Tibial nerve (tissue), 4 donors: Measurements from ENCODE around the gene TFF3. TPM values are rescaled to one million over a fixed set of nuclear protein-coding genes. Genes with fewer than 3 reads are reported as not detected.

Source experiments
- DNase-seq, 2 donors: peaks; one replicate each; pipeline ENCODE4 v3.0.0-alpha.2; 2019; ENCODE audit warnings: low spot score in 2 of 2
- H3K27ac ChIP-seq, 4 donors: fragments of 200-600 bp; sonication (generic) in 3 of 4; one replicate each; pipeline ENCODE4 v1.5.1; 2017 to 2019; ENCODE audit warnings: mild to moderate bottlenecking in 1 of 4
- H3K27me3 ChIP-seq, 2 donors: fragments of 200-600 bp; sonication (generic) in 1 of 2; one replicate each; pipeline versions ENCODE4 v1.5.1 to v1.6.0; 2017 to 2019
- H3K36me3 ChIP-seq, 3 donors: fragments of 200-600 bp; sonication (generic); one replicate each; pipeline ENCODE4 v1.5.1; 2018 to 2019
- H3K4me1 ChIP-seq, 4 donors: fragments of 200-600 bp; sonication (generic) in 3 of 4; one replicate each; pipeline ENCODE4 v1.5.1; 2017 to 2019
- H3K4me3 ChIP-seq, 4 donors: fragments of 200-600 bp; sonication (generic) in 3 of 4; one replicate each; pipeline ENCODE4 v1.5.1; 2017 to 2019; ENCODE audit warnings: mild to moderate bottlenecking in 1 of 4, moderate library complexity in 1 of 4
- H3K9me3 ChIP-seq, 4 donors: fragments of 200-600 bp; sonication (generic) in 3 of 4; one replicate each; pipeline ENCODE4 v1.5.1; 2017 to 2019
- EP300 ChIP-seq, 2 donors: sonication (generic); formaldehyde crosslinking; IDR thresholded peaks; one replicate each; pipeline ENCODE4 v1.6.1; 2017; ENCODE audit warnings: antibody characterized with exemption in 2 of 2, mild to moderate bottlenecking in 1 of 2
- POLR2A ChIP-seq, 2 donors: fragments of 450-650 bp; IDR thresholded peaks; one replicate each; pipeline ENCODE4 v1.6.1; 2017; ENCODE audit warnings: antibody characterized with exemption in 2 of 2, mild to moderate bottlenecking in 2 of 2, moderate library complexity in 2 of 2
- WGBS, 2 donors: methylation state at CpG; one replicate each; pipeline ENCODE4 v1.1.5; 2018; 5-methylcytosine and 5-hydroxymethylcytosine counted together
- total RNA-seq, 4 donors: library from RNA; depleted of rRNA; stranded (reverse); fragments of >200 nt; gene quantifications; one replicate each; pipeline ENCODE4 v1.1.0, GENCODE V29; 2016
- TF ChIP-seq, protein P1 (sequence below), 5 experiments: fragments of 200-600 bp in 3 of 5; fragments of 450-650 bp in 2 of 5; sonication (generic) in 3 of 5; IDR thresholded peaks; one replicate each; pipeline ENCODE4 v1.5.1; 2016 to 2019; ENCODE audit warnings: antibody characterized with exemption in 5 of 5, mild to moderate bottlenecking in 3 of 5, moderate library complexity in 2 of 5

Gene TFF3
- total RNA-seq, 4 donors from 2014 or later: 4.2 to 21.1 (median 13.4) TPM

DNA sequence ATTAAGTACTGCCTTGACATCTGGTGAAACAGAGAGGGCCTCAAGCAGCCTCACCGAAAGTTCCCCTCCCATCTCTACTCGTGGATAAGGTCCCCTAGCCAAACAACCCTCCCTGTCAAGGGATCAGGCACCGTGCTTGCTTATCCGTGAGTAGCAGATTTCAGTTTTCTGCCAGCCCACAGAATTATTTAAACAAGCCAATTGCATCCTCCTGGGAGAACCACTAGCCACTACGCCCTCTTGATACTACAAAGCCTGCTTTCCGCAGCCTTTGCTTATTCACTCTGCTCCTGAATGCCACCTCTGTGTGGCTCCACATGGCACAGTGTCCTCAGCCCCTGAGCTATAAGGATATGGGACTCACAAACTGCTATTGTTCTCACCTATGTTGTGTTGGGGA is 41.4 kb upstream of the TFF3 start:
- 42 to 49% methylated on average over 6 of the region's 6 CpGs for WGBS, 2 donors
- Histone ChIP-seq H3K4me1 (no peaks in the 10 kb centered on the region), H3K36me3 (no peaks in the 10 kb centered on the region), H3K4me3 (no peak overlapping the region), H3K27me3 (no peaks in the 10 kb centered on the region), H3K27ac (no peak overlapping the region), H3K9me3 (peaks cover 0 to 50% (median 0%) of the 10 kb centered on the region in 4 donors)
- DNase-seq: no peak
- TF ChIP-seq, protein P1, sequence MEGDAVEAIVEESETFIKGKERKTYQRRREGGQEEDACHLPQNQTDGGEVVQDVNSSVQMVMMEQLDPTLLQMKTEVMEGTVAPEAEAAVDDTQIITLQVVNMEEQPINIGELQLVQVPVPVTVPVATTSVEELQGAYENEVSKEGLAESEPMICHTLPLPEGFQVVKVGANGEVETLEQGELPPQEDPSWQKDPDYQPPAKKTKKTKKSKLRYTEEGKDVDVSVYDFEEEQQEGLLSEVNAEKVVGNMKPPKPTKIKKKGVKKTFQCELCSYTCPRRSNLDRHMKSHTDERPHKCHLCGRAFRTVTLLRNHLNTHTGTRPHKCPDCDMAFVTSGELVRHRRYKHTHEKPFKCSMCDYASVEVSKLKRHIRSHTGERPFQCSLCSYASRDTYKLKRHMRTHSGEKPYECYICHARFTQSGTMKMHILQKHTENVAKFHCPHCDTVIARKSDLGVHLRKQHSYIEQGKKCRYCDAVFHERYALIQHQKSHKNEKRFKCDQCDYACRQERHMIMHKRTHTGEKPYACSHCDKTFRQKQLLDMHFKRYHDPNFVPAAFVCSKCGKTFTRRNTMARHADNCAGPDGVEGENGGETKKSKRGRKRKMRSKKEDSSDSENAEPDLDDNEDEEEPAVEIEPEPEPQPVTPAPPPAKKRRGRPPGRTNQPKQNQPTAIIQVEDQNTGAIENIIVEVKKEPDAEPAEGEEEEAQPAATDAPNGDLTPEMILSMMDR (IDR thresholded peaks at IDR 0.05): no peak
- TF ChIP-seq POLR2A (IDR thresholded peaks at IDR 0.05) (no peak), EP300 (IDR thresholded peaks at IDR 0.05) (no peak)

DNA sequence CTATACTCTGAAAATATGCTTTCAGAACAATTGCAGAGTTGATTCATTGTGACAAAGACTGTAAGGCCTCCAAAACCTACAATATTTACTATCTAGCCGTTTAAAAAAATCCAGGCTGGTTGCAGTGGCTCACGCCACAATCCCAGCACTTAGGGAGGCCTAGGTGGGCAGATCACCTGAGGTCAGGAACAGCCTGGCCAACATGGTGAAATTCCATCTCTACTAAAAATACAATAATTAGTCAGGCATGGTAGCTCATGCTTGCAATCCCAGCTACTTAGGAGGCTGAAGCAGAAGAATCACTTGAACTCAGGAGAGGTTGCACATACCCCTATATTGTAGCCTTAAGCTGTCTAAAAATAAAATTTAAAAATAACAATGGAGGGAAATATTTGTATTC is 40.8 kb upstream of the TFF3 start:
- H3K27ac ChIP-seq: no peak overlapping the region
- 87 to 89% methylated on average over 2 of the region's 2 CpGs for WGBS, 2 donors
- H3K4me3 ChIP-seq: no peak overlapping the region
- H3K4me1 ChIP-seq: no peaks in the 10 kb centered on the region
- TF ChIP-seq, protein P1 (IDR thresholded peaks at IDR 0.05): no peak
- TF ChIP-seq POLR2A (IDR thresholded peaks at IDR 0.05) (no peak), EP300 (IDR thresholded peaks at IDR 0.05) (no peak)
- H3K9me3 ChIP-seq: peaks cover 0 to 50% (median 0%) of the 10 kb centered on the region in 4 donors
- H3K36me3 ChIP-seq: no peaks in the 10 kb centered on the region
- DNase-seq: no peak
- no peaks in the 10 kb centered on the region for H3K27me3 ChIP-seq

DNA sequence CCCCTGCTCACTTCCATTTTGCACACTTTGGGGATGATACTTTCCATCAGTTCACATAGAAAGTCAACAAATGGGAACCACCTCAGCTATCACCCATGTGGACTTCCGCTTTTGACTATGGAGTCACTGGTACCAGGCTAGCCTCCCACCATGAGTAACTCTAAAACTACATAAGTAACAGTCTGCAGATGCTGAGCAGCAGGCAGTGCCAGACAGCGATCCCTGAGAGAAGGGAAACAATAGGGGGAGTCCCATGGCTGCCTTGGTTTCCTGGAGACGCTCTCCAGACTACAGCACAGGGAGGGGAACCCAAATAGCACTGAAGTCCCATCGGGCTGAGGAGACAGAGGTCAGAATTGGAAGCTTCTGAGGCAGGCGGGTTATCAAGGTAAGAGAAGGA is 38.4 kb upstream of the TFF3 start:
- 88 to 91% methylated on average over 5 of the region's 5 CpGs for WGBS, 2 donors
- Histone ChIP-seq H3K4me1 (no peaks in the 10 kb centered on the region), H3K36me3 (no peaks in the 10 kb centered on the region), H3K27me3 (no peaks in the 10 kb centered on the region), H3K9me3 (peaks cover 0 to 42% (median 0%) of the 10 kb centered on the region in 4 donors), H3K27ac (no peak overlapping the region), H3K4me3 (no peak overlapping the region)
- no peak for DNase-seq
- TF ChIP-seq POLR2A (IDR thresholded peaks at IDR 0.05) (no peak), EP300 (IDR thresholded peaks at IDR 0.05) (no peak)
- TF ChIP-seq, protein P1 (IDR thresholded peaks at IDR 0.05): no peak

DNA sequence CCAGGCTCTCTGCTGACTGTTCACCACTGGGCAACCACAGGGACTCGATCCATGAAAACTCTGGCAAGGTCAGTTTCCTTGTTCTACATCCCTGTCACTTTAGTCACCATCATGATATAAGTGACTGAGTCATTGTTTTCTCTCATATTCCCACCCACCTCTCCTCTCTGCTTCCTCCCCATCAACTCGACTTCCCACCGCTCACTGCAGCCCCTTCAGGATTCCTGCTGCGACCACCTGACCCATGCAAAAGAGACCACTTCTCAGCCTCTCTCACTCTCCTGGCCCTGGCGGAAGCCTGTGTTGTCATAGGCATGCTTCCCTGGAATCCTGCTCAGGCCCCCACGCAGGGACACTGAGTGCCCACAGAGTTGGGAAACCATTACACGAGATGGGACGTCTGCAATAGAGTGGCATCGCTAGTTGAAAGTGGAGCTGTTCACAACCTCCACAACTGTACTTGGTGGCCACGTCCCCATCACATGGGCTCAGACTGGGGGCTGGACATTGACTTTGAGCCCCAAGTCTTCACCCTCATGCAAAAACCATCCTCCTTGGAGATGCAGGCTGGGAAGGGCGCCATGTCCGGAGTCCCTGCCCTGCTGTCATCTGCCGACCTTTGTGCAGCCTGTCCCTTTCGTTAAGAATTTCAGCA is 37.4 kb upstream of the TFF3 start:
- 83 to 87% methylated on average over 14 of the region's 14 CpGs for WGBS, 2 donors
- H3K27me3 ChIP-seq: no peaks in the 10 kb centered on the region
- no peak overlapping the region for H3K4me3 ChIP-seq
- H3K9me3 ChIP-seq: peaks cover 0 to 36% (median 0%) of the 10 kb centered on the region in 4 donors
- TF ChIP-seq EP300 (IDR thresholded peaks at IDR 0.05): no peak
- TF ChIP-seq, protein P1 (IDR thresholded peaks at IDR 0.05): no peak
- no peak for TF ChIP-seq POLR2A (IDR thresholded peaks at IDR 0.05)
- DNase-seq: no peak
- H3K36me3 ChIP-seq: no peaks in the 10 kb centered on the region
- H3K4me1 ChIP-seq: no peaks in the 10 kb centered on the region
- no peak overlapping the region for H3K27ac ChIP-seq

DNA sequence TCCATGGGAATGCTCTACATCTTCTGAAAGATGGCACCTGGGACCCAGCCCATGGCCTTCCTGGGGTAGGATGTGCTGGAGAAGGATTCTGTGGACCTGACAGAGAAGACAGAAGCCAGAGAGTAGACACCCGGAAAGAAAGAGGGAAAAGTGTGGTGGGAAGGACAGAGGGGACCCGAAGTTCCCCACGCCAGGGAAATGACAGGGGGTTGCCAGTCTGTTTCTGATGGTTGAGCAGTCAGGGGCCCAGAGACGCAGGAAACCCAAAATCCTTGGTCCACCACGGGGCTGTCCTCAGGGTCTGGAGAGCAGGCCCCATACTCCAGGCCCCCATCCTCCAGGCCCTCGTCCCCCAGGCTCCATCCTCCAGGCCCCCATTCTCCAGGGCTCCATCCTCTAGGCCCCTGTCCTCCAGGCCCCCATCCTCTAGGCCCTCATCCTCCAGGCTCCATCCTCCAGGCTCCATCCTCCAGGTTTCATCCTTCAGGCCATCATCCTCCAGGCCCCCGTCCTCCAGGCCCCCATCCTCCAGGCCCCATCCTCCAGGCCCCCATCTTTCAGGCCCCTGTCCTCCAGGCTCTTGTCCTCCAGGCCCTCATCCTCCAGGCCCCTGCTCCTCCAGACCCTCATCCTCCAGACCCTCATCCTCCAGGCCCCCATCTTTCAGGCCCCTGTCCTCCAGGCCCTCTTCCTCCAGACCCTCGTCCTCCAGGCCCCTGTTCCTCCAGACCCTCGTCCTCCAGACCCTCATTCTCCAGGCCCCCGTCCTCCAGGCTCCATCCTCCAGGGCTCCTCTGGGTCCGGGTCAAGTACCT is 36.6 kb upstream of the TFF3 start:
- 78 to 83% methylated on average over 11 of the region's 11 CpGs for WGBS, 2 donors
- H3K9me3 ChIP-seq: peaks cover 0 to 28% (median 0%) of the 10 kb centered on the region in 4 donors
- H3K27me3 ChIP-seq: no peaks in the 10 kb centered on the region
- H3K36me3 ChIP-seq: no peaks in the 10 kb centered on the region
- no peak overlapping the region for H3K4me3 ChIP-seq
- no peaks in the 10 kb centered on the region for H3K4me1 ChIP-seq
- TF ChIP-seq, protein P1 (IDR thresholded peaks at IDR 0.05): no peak
- TF ChIP-seq EP300 (IDR thresholded peaks at IDR 0.05): no peak
- no peak for TF ChIP-seq POLR2A (IDR thresholded peaks at IDR 0.05)
- DNase-seq: no peak
- no peak overlapping the region for H3K27ac ChIP-seq
